NCI-H446 (cell line): ENCODE data around the gene PSMD11.
A peak's percentile ranks its signal among the peaks of the same experiment; 100 is the strongest.

Source experiments
- DNase-seq, 2 experiments: peaks; one replicate each; lab custom pipeline; 2025; lab: John Stamatoyannopoulos, UW

PSMD11 gene

DNA sequence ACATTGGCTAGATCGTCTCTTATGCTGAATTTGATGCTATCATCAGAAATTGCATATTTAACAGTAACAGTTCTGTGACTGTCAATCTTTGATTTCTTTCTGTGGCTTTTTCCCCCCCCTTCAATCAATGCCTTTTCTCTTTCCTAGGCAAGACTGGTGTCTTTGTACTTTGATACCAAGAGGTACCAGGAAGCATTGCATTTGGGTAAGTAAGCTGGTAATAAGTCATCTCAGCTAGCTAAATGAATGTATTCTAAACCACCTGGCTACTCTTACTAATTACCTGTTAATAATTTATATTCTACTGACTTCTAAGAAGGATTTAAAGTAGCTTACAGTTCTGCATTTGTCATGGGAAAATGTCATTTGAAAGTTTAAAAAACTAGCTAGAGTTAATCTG, 20.1 kb downstream of the PSMD11 start:
- no peak for DNase-seq

DNA sequence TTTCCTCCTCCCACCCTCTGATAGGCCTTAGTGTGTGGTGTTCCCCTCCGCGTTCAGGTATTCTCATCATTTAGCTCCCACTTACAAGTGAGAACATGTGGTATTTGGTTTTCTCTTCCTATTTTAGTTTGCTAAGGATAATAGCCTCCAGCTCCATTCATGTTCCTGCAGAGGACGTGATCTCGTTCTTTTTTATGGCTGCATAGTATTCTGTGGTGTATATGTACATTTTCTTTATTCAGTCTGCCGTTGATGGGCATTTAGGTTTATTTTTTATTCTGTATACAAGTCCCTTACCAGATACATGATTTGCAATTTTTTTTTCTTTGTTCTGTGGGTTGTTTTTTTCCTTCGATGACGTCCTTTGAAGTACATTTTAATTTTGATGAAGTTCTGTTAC, 23.6 kb downstream of the PSMD11 start:
- DNase-seq: no peak

DNA sequence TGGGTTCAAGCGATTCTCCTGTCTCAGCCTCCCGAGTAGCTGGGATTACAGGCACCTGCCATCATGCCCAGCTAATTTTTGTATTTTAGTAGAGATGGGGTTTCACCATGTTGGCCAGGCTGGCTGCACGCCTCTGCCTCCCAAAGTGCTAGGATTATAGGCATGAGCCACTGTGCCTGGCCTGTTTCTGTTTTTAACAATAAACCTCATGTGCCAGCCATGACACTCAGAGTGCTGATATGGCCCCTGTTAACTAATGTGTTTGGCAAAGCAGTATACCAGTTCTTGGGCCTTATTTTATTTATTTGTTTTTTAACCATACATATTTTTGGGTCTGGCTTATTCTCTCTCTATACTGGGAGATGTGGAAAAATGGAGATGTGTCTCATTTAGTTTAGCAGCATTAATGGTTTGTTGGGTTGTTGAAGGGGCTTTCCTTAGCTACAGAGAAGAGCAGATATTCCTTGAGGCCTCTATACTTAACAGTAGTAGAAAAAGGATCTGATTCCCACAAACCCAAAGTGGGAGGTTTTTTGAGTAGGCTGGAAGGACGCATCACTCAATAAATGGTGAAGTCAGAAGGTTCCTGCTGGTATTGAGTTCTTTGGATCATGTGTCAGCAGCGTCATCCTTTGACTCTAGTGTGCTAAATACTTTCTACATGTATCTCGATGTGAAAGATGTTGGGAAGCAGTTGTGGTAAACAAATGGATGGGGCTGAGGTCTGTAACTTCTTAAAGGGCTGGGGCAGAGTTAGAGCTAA, 26.3 kb downstream of the PSMD11 start:
- no peak for DNase-seq

DNA sequence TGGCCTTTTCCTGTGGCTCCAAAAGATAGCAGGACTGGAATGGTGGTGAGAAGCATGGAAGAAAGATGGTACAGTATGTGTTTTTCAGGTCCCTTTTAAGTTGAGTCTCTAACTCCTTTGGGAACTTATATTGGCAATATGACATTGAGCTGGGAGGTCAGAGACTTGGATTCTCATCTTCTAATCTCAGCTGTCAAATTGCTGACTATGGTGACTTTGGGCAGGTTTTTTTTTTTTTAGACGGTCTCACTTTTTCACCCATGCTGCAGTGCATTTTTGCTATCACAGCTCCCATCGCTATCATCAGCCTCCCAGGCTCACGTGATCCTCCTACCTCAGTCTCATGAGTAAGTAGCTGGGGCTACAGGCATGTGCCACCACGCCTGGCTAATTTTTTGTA, 27.3 kb downstream of the PSMD11 start:
- no peak for DNase-seq

DNA sequence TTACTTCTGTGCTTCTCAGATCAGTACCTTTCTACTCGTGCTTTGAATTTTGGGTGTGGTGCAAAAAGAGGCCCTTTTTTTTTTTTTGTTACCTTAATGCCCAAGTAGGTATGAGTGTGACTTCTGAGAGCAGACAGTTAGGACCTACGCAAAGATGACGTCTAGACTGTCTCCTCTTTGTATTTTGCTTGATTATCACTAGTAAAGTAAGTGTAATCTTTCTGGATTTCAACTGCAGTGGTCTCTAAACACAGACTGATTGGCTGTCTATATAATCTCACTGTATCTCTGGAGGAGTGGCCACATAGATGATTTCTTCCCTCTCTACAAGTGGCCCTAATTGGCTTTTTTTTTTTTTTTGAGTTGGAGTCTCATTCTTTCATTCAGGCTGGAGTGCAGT, 30.9 kb downstream of the PSMD11 start:
- DNase-seq: no peak

DNA sequence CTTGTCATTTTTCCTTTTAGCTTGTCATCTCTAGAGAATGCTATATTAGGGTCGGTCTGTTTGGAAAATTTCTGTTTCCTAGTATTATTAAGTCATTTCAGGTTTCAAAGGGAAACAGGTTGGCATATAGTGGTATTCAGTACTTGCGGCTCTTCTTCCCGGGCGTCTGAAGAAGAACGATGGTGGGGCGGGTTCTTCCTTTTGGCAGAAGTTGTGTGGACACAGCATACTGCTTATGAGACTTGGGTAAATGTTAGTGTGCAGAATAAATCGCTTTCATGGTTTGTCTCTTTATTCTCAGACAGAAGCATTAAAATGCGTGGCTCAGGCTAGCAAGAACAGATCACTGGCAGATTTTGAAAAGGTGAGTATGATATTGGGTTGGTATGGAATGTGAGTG, 32.9 kb downstream of the PSMD11 start:
- DNase-seq: no peak

DNA sequence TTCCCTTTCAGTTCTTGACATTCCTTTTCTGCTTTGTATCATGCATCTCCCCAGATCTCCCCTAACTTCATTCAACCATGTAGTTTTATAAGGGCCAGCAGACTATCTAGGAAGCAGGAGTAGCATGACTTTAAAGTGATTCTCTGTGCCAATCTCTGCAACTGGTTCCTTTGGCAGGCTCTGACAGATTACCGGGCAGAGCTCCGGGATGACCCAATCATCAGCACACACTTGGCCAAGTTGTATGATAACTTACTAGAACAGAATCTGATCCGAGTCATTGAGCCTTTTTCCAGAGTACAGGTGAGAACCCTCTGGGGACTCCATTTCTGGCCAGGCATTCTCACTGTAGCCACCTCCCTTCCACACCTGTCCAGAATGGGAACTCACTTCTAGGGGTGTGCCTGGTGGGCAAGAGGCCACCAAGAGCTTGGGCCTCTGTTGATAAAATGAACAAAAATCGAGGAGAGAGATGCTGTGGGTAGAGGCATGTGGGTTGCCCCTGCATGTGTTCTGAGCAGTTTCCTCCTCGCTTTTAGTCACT, 34.8 kb downstream of the PSMD11 start:
- no peak for DNase-seq

DNA sequence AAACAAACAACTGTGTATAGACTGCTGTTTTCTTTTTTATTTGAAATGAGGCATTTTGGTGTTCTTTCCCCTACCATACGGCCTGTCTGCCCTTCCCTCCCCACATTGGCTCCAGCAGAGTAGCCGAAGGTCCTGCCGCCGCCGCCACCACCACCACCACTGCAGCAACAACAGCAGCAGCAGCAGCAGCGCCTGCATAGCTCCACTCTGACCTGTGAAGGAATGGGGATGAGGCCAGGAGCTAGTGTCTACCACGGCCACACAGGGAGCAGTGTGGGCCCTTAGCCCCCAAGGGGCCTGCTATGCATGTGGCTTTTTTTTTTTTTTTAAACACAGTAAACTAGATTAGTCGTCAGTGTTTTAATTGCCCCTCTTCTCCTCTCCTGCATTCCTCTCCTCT, 36.9 kb downstream of the PSMD11 start:
- DNase-seq: no peak

DNA sequence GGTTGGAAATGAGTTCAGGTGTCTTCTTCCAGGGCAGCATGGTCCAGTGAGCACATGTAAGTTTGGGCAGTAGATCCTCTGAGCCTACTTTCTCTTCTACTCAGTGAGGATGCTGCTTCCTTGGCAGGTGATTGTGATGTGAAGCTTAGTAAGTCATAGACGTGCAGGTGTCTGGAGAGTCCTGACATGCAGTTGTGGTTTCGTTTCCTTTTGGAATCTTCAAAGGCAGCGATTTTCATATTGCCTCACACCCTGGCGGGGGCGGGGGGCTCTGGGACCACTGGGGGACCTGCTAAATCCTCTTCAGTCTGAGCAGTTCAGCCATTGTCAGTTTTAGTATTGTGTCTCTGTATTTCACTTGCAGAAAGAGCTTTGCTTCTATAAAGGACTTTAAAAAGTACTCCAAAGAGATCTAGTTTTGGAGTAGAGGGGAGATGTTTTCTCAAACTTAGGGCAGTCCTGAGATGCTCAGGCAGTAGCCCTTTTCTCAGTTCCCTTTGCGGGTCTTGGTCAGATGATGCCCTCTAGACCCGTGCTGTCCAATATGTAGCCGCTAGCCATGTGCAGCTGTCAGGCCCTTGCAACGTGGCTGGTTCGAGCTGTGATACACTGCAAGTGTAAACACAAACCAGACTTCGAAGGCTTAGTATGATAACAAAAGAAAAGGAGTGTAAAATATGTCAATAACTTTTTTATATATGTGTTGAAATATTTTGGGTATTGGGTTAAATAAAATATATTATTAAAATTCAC, 38.4 kb downstream of the PSMD11 start:
- no peak for DNase-seq

DNA sequence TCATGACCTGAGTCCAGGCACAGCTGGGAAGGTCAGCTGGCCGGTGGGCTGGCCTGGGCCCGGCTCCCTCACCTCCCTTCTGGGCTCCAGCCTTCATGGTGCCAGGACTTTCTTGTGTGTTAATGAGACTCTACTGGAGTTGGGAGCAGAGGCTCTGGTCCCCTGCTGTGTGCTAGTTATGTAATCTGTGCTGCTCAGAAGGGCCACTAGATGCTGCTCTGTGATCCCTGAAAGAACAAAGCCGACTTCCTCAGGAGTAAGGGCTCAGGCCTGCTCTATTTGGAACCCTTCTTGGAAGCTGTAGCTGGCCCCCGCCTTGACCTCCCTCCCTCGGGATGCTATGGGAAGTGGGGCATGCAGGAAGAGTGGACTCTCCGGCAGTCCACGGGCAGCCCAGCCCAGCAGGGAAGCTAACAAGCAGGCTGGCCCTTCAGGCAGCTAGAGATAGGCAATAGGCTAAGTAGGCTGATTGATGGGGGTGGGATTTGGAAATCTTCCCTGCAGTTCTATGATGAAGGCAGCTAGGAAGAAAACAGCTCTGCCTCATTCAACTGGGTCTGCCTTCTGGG, 39.2 kb downstream of the PSMD11 start:
- DNase-seq: peak; percentile 75 to 87

DNA sequence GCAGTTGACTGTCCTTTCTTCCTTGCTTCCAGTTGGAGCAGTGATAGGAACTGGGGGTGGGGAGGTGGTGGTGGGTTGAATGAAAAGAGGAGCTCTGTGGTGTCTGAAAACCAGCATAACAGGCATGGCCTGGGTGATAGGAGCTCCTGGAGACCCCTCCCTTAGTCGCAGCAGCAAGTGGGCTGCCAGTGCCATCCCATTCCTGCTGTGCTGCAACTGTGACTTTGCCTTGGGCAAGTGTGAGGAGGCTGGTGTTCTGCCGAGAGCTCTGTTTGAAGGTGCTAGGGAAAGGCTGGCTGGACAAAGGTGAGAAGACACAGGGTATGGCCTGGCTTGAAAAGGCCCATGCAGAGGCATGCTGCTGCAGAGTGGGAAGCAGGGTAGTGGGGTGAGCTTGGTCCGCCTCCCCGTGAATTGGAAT, 39.7 kb downstream of the PSMD11 start:
- no peak for DNase-seq

DNA sequence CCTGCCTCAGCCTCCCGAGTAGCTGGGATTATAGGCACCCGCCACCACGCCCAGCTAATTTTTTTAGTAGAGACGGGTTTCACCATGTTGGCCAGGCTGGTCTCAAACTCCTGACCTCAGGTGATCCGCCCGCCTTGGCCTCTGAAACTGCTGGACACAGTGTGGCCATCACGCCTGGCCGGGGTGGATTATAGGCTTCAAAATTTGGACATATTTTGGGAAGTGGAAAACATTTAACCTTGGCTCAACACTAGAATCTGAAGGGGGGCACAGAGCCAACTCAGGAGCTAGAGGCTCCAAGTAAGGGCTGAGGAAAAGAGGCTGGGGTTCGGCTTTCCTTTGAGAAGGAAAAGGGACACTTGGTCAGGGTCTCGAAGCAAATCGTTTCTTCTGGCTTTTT, 40.3 kb downstream of the PSMD11 start:
- peak in 1 of 2 experiments; percentile 27 for DNase-seq

DNA sequence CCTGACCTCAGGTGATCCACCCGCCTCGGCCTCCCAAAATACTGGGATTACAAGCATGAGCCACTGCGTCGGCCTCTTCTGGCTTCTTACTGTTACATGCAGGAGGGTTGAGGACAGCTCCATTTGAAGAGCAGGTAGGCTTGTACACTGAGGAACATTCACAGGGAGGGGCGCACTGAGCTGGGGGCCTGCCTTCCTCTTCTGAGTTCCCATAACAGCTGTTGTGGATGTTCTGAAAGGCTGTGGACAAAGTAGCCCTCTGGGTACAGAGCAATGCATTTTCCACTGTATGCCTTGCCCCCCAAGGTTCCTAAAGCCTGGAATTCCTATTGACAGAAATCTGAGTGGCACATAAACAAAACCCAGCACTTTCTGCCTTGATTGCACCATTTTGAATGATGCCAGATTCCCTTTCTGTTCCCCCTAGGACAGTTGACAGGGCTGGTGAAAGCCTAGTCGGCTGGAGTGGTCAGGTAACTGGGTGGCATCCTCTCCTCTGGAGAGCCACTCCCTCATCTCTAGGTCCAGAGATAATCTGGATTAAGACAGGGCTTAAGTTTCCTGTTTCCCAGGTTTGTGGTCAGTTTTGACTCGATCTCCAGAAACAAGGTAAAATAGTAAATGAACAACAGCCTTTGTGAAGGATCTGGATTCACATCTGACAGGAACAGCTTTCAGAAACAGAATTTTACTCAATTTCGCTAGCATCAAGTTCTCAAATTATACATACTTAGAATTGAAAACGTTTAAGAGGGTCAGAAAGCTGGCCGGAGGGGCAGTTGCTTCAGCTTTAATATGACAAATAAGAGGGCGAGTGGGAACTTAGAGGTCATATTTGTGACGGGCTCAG, 41.2 kb downstream of the PSMD11 start:
- no peak for DNase-seq

DNA sequence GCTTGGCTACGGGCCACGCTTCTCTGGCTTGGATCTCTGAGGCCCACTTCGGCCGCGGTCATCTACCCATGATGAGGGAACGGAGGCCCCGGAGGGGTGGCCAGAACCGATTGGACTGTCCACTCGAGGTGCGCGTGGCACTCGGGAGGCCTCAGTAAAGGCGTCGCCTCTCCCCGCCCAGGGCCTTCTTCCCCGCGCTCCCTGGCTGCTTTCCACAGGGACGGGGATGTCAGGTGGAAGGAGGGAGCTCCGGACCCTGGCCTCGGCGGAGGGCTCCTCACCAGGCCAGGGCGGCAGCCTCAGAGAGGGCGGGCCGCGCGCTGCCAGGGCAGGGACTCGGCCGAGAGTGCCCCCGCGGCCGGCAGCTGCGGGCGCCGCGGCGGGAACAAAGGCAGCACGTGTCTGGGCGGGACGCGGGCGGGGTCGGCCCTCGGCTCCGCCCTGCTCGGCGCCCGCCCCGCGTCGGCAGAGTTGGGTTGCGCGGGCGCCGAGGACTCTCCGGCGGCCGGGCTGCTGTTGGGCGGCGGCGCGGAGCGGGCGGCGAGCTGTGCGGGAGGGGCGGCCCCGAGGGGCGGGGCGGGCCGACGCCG, 41.9 kb downstream of the PSMD11 start:
- DNase-seq: peak; percentile 42 to 91

DNA sequence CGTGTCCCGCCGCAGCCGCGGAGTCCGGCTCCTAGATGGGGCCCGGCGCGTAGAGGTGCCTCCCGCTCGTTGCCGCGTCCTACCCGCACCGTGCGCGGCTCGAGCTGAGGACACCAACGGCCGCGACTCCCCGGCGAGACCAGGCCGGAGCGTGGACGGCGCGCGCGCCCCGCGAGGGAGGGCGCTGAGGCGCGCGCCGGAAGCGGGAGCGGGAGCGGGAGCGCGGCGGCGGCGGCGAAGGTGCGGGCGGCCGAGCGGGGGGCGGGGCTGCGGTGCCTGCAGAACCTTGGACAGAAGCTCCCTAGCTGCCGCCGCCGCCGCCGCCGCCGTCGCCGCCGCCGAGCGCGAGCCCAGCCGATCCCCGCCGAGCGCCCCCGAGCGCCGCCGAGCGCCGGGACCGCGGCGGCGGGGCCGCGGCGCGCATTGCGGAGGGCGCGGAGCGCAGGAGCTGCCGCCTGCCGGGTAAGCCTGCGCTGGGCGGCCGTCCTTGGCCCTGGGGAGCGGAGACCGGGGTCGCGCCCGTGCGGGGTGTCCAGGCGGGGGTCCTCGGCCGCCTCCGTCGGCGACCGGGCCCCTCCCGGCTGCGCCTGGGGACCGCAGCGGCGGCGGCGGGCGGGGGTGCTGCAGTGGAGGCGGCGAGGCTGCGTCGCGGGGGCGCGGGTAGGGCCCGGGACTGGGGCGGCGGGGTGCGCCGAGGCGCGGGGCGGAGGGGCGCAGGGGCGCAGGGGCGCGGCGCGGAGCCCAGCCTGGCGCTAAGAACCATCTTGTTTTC, 42.6 kb downstream of the PSMD11 start, which contains the start of gene CDK5R1:
TSS of gene CDK5R1 (plus strand) at position 293 of the 772 bp plus-strand sequence. CDS start 628 bp downstream, outside the sequence.
- no peak for DNase-seq

DNA sequence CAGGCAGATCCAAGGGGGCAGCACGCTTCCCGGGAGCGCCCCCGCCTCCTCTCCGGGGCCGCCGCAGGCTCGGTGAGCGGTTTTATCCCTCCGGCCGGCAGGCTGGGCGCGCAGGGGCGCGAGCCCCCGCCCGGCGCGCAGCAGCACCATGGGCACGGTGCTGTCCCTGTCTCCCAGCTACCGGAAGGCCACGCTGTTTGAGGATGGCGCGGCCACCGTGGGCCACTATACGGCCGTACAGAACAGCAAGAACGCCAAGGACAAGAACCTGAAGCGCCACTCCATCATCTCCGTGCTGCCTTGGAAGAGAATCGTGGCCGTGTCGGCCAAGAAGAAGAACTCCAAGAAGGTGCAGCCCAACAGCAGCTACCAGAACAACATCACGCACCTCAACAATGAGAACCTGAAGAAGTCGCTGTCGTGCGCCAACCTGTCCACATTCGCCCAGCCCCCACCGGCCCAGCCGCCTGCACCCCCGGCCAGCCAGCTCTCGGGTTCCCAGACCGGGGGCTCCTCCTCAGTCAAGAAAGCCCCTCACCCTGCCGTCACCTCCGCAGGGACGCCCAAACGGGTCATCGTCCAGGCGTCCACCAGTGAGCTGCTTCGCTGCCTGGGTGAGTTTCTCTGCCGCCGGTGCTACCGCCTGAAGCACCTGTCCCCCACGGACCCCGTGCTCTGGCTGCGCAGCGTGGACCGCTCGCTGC, 43.3 kb downstream of the PSMD11 start:
- DNase-seq: no peak

DNA sequence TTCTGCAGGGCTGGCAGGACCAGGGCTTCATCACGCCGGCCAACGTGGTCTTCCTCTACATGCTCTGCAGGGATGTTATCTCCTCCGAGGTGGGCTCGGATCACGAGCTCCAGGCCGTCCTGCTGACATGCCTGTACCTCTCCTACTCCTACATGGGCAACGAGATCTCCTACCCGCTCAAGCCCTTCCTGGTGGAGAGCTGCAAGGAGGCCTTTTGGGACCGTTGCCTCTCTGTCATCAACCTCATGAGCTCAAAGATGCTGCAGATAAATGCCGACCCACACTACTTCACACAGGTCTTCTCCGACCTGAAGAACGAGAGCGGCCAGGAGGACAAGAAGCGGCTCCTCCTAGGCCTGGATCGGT, 43.9 kb downstream of the PSMD11 start:
- no peak for DNase-seq

DNA sequence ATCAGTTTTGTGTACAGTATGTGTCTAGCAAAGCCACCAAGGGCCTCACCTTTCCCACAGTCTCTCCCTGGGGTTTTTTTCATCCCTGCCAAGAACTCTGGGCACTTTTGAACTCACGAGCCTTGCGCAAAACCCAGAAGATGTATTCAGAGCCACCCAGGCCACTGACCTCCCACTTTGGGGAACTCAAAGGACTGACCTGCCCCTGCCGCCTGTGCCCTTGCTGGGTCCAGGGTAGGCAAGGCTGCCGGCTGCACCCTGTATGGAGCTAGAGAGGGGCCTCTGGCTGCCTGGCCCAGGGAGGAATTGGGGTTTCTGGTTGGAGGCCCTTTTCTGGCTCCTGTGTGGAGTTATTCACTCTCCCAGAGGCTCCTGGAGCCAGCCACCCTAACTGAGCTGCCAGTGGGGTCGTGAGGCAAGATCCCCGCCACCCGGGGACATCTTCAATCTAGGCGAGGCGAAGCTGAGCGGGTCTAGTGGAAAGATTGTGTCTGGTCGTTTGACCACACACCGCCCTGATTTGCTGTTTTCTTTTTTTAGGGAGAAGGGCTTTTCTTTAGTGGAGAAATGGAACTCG, 44.4 kb downstream of the PSMD11 start:
- no peak for DNase-seq

DNA sequence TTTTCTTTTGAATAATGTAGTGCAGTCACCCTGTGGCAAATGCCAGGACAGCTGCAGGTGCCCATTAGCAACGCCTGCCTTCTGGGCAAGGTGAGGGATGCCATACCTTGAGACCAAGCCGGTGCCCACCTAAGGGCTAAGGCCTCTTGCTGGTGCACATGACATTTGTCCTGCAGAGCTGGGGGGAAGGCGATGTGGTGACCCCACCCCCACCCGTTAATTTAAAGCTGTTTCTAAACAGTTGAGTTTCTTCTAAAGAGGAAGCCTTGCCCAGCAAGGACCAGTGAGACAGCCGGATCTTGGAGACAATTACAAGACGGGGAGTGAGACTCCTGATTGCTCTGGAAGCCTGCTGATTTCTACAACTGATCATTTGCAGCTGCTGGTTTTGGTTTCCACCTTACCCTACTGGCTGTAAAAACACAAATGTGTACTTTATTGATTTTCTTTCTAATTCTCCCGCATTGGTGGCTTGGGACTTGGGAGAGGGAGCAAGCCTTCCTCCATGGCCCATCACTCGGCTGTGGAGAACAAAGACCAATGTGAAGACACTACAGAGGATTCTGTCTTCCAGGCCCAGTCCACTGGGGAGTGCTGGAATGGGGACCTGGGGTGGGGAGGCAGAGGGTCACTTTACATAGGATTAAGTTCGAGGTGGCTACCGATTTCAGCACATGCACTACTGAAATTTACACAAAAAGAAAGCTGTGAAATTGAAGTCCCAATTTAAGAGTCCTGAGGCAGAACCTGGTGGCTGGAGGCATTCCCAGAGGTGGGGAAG, 45.2 kb downstream of the PSMD11 start:
- DNase-seq: no peak
